ENCODE data around the gene DGCR8.
A peak's percentile ranks its signal among the peaks of the same experiment; 100 is the strongest.
"Not testable (repeated sequence)": the region's sequence is repeated elsewhere in the genome, so short reads cannot be mapped to it uniquely, and the experiment has no call there.

The DGCR8 gene

DNA sequence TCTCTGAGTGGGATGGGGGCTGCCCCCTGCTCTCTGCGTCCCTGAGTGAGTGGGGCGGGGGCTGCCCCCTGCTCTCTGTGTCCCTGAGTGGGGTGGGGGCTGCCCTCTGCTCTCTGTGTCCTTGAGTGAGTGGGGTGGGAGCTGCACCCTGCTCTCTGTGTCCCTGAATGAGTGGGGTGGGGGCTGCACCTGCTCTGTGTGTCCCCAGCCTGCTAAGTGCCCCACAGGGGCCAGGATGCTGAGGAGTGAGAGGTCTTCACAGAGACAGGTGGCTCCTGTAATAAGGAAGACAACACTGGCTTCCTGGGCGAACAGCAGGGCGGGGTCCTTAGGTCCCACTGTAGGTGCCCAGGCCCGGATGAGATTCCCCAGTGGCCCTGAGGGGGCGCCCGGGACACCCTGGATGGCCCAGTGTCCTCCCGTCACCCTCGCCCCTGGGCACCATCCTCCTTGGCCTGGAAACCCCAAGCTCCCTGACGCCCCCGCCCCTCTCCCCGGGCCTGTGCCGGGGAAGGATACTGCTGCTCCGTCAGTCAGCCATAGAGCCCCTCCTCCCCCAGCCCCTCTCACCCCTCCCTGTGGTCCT, 74.7 kb downstream of the DGCR8 start:
- no peak for DNase-seq (ENCODE audit: low spot score)

DNA sequence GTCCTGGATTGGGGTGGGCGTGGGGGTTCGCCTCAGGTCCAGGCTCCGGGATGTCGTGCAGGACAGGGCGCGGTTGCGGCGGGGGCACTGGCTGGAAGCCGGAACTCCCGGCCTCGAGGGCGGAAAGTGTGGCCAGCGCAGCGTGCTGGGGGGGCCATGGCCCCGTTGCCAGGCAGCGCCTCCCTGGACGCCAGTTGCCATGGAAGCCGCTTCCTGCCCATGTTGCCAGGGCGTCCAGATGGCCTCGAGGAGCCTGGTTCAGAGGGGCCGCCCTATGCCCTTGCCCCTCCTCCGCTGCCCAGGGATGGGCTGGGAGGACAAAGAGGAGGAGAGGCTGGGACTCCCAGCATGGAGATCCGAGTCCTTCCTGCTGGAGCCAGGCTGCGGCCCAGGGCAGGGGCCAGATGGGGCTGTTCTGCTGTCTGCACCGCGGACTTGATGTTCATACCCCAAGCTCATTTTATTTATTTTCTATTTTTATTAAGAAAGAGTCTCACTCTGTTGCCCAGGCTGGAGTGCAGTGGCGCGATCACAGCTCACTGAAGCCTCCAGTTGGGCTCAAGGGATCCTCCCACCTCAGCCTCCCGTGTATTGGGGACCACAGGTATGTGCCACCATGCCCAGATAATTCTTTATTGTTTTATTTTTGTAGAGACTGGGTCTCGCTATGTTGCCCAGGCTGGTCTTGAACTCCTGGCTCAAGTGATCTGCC, 75.4 kb downstream of the DGCR8 start:
- DNase-seq (ENCODE audit: low spot score) = peak; percentile 88

DNA sequence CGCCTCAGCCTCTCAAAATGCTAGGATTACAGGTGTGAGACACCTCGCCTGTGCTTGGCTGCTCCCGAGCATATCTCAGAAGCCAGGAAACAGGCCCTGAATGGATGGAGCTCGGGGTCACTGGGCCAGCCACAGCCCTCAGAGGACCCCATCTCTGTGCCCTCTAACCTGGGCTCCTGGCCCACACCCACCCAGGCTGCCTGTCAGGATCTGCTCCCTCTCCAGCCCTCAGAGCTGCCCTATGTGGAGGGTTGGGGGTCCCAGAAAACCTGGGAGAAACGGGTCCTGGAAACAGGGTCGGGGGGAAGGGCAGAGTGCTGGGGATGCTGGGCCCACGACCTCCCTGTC, 76.0 kb downstream of the DGCR8 start:
- no peak for DNase-seq (ENCODE audit: low spot score)

DNA sequence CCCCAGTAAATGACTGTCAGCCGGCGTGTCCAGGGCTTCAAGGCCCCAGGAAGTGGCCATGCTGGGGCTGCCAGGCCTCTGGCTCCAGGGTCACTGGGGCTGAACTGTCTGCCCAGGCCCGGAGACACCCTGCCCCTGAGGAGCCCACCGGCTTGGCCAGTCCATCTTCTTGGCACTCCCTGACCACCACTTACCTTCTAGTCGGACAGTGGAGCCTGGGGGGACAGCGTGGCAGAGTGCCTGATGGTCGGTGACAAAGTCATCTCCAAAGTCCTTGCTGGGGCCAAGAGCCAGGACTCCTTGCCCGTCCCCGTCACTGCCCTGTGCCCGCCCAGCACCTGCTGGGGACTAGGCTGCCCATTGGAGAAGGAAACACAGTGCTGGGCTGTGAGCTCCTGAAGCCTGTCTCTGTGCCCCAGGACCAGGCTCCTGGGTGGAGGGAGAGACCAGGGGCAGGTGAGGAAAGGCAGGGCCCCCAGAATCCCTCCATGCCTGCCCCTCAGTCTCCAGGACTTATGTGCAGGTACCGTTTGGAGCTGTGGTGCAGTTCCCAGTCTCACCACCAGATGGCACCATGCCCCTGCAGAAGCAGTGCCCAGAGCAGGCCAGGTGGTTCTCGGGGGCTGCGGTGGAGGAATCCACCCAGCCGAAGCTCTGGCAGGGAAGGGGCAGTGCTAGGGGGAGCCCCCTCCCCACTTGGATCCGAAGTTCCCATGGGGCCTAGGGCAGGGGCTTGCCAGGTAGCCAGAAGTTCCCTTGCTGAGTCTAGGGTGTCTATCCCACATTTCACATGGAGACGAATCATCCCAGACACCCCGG, 76.8 kb downstream of the DGCR8 start:
- peak; percentile 73 for DNase-seq (ENCODE audit: low spot score)

DNA sequence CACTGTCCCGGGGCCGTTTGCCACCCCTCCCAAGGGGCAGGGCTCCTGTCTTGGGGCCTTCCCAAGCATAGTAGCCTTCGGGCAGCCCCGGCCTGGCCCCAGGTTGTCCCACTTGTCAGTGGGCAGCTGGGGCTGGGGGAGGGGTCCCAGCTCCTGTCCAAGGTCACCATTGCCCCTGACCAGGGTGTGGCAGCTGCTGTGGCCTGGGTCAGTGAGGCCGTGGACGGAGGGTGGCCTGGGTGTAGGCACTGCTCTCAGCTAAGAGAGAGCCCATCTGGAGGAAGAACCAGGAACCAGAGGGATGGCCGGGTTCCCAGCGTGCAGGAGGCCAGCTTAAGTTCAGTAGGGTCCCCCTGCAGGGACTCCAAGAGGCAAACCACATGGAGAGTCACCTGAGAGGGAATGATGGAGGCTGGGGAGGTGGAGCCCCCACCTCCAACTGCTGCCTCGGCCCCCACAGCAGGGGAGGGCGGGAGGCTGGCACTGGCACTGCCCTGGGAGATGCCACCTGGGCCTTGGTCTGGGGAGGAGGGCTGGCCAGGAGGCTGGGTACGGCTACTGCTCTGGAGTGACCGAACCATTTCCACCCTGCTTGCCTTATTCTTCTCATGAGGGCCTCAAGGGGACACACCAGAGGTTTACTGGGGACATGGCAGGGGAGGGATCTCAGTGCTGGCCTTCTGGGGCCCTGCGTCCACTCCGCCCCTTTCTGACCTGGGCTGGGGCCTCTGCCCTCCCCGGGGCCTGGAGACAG, 77.6 kb downstream of the DGCR8 start:
- DNase-seq (ENCODE audit: low spot score) = no peak

DNA sequence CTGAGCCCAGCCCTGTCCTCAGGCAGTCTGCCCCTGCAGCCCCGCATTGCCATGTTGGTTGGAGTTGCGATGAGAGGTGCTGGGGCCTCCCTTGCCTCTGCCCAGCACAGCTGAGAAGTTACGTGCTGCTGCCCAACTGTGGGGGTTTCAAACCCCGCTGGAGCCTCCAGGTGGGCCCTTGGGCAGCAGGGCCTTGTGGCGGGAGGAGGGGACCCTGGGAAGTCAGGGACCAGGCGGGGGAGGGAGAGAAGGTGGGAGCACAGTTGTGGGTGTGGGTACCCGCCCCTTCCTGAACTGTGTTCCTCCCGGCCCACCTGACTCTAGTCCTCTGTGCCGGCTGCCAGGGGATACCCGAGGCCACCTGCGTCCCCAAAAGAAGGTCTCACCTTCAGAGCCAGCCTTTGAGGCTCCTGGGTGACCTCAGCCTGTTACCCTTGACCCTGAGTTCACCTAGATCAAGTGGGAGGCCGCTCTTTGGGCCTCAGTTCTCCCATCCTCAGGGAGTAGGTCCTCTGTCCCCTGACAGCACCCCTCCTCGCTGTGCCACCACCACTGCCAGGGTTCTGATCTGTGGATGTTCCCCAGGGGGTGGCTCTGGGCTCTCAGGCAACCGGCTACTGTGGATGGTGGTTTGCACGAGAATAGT, 78.5 kb downstream of the DGCR8 start:
- DNase-seq (ENCODE audit: low spot score) = no peak

DNA sequence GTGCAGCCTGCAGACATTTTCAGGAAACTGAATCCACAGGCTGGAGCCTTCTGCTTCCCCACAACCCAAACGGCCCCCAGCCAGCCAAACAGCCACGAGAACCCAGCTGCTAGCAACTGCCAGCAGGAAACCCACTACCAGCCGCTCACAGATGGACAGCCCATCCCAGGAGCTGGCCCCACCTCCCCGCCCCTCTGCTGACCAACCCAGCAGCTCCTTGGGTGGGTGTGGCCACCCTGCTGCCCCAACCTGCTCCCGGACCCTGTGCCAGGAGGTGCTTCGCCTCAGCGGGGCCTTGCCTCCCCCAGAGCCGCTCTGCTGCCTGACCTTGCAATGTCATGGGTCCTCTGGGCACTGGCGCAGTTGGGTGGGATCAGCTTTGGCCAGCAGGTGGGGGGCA, 79.0 kb downstream of the DGCR8 start:
- DNase-seq (ENCODE audit: low spot score) = no peak

DNA sequence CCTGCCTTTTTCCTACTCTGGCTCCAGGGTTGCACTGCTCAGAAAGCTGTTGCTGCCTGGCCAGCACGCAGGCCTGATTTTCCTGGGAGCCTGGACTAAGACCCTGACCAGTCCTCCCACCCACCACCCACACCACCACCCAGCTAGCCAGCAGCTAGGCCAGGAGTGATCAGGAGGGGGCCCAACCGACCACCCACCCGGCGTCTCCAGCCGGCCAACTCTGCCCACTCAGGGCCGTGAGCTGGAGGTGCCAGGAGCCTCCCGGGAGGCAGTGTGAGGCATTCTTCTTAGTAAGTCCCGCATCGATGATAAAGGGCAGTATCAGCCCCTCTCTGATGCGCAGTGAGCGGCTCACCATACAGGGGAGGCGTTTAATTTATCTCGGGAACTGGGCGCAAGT, 79.5 kb downstream of the DGCR8 start:
- DNase-seq (ENCODE audit: low spot score) = not testable (repeated sequence)

DNA sequence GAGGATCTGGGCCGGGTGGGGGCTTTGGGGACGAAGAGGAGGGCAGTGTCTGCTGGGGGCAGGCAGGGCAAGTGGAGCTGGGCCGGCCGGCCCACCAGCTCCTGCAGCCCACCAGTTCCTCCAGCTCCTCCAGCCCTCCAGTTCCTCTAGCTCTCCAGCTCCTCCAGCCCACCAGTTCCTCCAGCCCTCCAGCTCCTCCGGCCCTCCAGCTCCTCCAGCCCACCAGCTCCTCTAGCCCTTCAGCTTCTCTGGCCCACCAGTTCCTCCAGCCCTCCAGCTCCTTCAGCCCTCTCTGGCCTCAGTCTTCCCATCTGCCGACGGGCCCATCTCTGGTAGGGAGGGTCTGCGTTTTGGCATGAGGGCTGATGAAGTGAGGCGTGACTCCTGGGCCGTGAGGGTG, 80.0 kb downstream of the DGCR8 start:
- DNase-seq (ENCODE audit: low spot score) = no peak

Data from AG08395 (cell line).